GM19240 (cell line): ENCODE data around the gene TRERF1.
"Not testable (repeated sequence)": the region's sequence is repeated elsewhere in the genome, so short reads cannot be mapped to it uniquely, and the experiment has no call there.

Experiments
- DNase-seq: peaks from one replicate; pipeline ENCODE4 v3.0.0; 2011; ENCODE audit warnings: low spot score; ENCODE audit not compliant: insufficient read length

TRERF1 gene

DNA sequence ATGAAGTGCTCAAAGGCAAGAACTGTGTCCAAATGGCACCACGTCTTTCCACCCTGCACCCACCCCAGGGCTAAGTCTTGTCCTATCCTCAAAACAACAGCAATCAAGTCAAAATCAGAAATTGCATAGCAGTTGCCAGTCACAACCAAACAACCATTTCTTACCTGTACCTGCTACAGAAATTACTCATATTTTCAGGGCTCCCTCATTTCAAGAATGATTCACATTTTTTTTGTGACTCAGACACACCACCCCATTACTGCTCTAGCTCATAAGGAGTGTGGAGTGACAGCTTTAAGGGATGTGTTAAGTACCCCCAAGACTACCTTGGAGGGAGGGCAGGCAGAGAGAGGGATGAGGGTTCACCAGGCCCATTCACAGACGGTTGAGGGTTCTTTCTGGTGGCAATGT is 111.7 kb downstream of the TRERF1 start:
- DNase-seq, result peak; percentile 55

DNA sequence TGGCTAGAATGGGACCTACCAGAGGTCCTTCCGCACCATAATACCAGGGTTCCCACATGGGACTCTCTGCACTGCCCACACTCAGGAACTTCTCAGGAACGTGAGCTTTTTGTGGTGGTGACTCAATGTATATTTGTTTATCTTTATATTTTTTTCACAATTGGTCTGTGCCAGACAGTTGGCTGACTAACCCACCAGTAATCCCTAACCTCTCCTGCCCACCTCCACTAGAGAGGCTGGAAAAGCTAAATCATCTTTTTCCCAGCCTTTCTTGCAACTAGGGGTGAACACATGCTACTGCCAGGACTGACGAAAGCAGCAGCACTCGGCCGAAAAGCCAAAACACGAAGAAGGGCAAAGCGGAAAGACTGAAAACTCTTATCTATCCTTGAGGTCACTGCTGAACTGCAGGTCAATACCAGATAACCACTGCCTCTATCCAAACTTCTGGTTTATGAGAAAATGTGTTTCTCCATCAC is 112.9 kb downstream of the TRERF1 start:
- DNase-seq, result no peak

DNA sequence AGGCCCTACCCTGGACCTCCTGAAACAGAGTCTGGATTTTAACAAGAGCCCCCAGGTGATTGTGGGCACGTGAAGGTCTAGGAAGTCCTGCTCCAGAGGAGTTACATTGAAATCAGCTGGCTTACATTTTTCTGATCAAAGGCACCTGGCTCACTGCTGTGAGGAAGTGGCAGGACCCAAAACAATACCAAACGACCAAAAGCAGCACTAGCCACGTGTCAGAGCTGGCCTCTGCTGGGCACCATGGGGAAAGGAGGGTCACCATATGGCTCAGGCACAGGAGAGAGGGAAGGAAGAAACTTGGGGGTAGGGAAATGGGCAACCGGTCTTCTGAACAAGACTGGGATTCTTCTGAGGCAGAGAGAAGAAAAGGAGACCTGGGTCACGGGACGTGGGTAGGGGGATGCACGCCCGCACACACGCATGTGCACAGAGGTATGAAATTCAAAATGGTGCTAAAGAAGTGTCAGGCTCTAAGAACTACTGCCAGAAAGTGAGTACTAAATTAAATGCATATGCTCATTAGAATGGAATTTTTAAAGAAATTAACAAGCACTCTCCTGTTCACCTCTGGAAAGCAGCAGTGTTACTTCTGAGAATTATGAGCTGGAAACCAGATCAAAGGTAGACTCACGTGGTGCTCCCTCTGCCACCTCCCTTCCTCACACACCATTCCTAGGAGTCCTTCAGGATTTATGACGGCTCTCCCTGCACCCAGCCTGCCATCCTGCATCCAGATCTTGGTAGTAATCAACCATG is 113.6 kb downstream of the TRERF1 start:
- no peak for DNase-seq

DNA sequence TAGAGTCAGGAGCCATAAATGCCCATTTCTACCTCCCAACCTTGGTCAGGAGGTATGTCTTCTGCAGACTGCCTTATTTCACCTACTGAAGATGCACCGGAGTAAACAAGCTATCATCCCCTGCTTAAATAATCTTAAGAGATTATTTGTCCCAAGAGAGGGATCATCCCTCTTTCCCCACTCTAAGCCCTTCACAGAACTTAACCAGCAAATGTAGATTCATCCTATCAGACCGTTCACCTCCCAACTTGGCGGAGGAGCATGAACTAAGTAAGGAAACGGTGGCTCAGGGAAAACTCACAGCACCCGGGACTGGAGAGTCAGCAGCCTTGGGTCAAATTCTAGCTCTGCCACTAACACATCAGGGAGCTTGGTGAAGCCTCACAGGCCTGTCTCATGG is 115.3 kb downstream of the TRERF1 start:
- DNase-seq, result no peak

DNA sequence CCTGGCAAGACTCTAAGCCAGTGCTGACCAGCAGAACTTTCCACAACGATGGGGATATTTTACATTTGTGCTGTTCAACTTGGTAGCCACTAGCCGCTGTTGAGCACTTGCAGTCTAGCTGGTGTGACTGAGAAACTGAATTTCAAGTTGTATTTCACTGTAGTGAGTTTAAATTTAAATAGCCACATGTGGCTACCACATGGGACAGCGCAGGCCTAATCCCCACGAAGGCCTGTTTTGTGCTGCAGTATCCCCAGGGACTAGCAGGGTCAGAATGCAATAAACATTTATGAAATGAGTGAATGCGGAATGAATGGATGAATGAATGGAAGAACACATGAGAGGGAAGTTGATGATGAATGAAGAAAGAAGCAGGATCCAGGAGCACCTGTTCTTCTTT is 115.8 kb downstream of the TRERF1 start:
- DNase-seq, result no peak

DNA sequence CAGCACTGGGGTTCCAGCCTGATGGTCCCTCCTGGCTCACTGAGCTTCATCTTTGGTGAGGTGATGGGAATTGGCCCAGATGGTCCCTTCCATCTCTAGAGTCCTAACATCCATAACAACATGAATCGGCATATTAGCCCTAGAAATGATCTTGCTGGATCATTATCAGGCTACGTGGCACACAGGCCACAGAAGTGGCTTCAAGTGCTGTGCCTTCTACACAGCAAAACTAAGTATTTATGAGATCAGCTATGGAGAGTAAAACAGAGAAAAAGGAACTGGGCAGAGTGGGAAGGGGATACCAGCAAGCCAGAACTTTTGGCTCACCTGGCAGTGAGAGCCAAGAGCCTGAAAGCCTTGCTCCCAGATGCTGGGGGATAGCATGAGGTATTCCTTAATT is 116.9 kb downstream of the TRERF1 start:
- no peak for DNase-seq

DNA sequence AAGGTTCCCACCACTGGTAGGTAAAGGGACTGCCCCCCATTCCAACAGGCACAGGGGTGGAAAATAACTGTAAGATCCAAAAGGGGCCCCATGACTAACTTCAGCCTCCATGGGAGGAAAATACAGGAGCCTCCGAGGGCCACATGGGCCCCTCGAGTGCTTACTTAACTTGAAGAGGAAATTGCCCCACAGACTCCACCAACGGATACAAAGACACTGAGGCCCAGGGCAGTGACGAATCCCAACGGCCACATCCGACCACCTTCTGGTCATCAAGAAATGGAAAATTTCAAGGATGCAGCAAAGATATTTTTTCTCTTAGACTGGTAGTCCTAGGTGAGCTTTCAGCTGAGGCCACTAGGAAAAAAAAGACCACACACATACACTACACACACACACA is 118.1 kb downstream of the TRERF1 start:
- DNase-seq, result no peak

DNA sequence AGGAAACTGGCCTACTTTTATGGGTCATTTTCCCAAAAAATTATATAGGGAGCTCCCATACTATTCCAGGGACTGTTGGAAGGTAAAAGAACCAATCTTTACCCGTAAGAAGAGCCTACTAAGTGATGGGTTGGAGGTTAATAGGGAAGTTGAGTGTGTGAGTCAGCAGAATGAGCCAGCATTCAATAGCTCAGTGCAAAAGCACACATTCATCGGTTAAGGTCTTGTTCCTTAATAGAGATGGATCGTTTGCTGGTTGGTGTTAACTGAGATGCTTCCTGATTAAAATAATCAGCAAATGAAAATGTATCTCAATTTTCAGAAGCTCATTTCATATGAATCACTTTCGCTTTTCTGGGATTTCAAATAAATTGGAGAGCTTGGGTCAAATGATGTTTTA is 118.8 kb downstream of the TRERF1 start:
- no peak for DNase-seq

DNA sequence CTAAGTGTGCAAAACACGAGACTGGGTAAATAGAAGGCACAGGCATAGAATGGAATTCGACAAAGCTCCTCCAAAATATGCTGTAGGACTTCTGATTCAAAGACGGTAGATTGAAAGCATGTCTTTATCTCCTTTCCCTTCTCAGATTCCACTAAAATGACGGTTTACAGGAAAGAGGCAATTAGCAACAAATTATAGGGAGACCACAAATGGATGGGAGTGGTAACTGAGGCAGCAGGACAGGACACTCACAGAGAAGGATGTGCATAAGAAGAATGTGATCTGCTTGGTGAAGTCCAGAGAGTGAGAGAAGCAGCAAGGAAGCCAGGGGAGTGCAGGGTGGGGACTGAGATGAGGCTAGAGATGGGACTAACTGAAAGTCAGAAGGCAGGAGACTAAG is 120.7 kb downstream of the TRERF1 start:
- no peak for DNase-seq

DNA sequence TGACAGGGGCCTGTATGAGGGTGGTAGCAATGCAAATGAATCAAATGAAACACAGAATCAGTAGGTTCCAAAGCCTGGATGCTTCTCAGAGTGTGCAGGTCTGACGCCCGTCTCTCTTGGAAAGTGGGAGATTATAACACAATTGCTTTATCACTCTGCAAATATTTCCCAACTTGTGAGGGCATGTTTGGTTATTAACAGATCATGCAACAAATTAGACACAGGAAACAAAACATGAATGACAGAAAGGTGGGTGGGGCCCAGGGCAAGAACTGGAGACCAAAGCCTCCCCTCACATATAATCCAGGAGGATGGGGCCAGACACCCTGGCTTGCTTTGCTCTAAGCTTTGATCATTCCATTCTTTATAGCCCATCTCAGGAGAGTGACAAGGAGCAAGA is 125.5 kb downstream of the TRERF1 start:
- no peak for DNase-seq

DNA sequence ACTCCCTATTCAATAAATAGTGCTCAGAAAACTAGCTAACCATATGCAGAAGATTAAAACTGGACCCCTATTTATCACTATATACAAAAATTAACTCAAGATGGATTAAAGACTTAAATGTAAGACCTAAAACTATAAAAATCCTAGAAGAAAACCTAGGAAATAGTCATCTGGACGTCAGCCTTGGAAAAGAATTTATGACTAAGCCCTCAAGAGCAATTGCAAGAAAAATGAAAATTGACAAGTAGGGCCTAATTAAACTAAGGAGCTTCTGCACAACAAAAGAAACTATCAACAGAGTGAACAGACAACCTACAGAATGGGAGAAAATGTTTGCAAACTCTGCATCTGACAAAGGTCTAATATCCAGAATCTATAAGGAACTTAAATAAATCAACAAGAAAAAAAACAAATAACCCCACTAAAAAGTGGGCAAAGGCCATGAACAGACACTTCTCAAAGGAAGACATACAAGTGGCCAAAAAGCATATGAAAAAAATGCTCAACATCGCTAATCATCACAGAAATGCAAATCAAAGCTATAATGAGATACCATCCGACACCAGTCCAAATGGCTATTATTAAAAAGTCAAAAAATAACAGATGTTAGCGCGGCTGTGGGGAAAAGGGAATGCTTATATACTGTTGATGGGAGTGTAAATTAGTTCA is 126.9 kb downstream of the TRERF1 start:
- not testable (repeated sequence) for DNase-seq

DNA sequence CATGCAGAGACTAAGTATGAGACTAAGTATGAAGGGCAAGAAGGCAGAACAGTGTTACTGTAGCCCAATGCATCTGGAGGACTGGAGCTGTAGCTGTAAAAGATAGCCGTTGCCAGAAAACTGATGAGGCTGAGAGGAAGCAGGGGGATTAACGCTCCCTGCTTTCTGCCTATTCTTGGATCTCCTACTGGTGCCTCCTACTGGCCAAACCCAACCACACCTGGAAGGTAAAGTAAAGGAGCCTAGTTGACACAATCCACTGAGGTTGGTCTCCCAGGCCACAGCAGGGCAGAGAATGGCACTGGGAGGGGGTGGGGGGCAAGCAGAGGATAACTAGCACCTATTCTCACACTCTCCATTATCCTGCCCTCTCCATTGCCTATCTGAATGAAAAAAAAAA is 129.1 kb downstream of the TRERF1 start:
- DNase-seq, result no peak

DNA sequence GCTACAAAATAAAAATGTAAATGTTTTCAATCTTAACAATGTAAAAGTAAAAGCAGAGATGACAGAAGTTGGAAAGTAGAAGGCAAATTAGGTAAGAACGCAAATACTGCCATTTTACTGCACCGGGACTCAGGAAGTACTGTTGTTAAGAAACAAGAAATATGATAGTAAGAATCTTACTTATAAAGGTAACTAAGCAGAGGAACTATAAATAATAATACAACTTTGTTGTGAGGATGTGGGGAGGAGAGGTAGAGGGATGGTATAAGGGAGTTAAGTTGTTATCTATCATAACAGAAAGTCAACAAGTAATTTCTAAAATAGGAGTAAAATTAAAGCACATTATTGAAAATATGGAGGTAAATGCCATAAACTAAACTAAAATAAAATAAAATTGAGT is 129.8 kb downstream of the TRERF1 start:
- DNase-seq, result no peak

DNA sequence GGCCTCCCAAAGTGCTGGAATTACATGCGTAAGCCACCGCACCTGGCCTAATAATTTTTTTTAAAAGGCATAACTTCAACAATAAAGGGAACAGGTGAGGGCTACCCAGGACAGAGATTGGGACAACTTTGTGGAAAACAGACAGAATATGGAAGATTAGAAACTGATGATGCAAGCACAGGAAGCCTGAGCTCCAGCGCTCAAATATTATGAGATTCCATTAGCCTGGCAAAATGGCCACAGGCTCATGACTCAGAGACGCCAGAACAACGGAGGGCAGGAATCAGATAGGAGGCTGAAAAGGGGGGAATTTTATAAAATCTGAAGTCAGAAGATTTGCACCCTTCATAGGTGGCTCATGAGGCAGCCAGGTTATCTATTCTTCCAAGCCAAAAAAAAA is 131.0 kb downstream of the TRERF1 start:
- DNase-seq, result no peak

DNA sequence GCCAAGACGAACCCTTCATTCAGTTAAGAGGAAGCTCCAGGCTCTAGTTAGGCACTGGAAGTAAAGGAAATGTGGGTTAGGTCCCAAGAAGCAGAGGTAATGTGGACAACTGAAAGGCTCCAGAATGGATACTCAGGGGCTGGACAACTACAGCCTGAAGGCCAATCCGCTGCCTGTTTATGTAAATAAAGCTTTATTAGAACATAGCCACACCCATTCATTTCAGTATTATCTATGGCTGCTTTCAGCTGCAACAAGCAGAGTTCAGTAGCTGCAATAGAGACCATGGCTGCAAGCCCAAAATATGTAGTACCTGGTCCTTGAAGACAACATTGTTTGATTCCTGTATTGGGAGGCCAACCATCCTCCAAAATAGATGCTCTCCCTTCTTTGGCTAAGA is 133.2 kb downstream of the TRERF1 start:
- no peak for DNase-seq

DNA sequence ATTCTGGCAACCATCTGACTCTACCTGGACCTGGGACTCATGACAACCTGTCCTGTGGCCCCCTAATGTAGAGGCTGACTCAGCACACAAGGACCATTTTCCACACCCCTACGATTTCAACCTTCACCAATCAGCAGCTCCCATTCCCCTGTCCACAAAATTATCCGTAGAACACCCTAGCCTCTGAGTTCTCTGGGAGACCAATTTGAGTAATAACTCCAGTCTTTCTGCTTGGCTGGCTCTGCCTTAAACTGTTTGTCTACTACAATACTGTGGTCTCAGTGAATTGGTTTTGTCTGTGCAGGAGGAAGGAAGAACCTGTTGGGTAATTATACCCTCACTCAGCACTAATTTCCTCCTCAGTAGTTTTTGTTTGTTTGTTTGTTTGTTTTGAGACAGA is 134.7 kb downstream of the TRERF1 start:
- no peak for DNase-seq

DNA sequence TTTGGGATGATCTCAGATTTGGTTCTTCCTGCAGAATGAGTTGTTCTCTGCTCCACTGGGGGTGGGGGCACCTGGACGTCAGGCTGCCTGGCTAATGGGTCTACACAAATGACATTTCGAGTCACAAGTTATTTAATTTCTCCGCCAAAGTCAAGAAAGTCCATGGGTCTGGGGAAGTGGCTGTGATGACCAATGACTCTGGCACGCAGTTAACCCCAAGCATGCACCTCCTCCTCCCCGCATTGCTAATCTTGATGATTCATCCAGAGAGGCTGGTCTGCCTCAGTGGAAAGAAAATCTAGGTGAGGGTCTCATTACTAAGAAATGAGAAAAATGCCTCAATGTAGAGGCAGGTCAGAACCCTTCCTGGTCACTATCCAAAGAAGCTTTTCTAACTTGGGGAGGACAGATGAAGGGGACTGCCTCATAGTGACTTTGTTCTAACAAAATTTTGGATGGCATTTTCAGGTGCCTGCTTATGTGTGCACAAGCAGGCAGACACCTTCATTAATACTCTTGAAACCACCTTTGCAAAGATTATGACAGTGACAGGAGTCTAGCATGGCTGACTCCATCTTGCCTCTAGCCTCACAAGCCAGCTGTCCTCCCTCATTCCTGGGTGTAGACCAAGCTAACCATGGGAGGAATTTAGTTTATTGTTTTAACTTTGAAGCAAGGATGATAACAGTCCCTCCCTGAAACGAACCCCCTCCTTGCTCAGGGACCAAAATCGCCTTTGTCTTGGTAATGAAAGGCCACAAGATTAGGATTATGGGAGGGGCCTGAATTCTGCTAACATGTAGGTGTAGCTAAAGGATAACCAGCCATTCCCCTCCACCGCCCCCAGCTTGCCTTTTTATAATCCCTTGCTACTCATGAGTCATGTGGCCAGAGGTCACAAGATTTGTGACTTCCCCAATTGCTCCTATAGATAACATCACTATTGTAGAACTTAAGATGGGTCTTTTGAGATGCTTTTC is 135.4 kb downstream of the TRERF1 start:
- DNase-seq, result no peak

DNA sequence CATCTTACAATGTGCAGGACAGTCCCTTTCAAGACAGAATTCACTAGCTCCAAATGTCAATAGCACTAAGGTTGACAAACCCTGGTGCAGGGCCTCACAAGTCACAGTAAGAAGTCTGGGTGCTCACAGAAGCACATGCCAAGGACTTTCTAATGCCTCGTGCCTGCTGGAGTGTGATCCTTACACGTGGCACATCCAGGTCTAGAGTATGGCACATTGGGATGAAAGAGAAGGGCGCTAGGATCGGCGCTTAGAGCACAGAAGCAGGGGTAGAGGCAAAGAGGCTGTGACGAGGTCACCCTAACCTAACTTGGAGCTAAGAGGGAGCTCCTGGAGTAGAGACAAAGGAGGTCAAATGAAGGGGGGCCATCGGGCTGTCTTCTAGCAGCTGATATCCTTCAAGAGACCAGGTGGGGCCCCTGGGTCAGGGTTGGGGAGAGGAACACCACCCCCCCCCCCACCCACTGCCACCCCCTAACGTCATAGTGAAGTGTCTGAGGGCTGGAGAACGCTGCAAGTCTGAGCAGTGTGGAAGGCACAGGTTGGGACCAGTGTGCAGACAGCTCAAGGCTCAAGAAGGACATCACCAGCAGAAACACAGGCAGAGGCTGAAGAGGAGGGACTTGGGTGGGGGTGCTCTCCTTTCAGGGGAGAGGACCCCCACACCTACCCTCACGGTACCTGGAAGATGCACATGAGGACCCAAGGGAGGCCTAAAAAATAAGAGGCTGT is 136.3 kb downstream of the TRERF1 start:
- no peak for DNase-seq

DNA sequence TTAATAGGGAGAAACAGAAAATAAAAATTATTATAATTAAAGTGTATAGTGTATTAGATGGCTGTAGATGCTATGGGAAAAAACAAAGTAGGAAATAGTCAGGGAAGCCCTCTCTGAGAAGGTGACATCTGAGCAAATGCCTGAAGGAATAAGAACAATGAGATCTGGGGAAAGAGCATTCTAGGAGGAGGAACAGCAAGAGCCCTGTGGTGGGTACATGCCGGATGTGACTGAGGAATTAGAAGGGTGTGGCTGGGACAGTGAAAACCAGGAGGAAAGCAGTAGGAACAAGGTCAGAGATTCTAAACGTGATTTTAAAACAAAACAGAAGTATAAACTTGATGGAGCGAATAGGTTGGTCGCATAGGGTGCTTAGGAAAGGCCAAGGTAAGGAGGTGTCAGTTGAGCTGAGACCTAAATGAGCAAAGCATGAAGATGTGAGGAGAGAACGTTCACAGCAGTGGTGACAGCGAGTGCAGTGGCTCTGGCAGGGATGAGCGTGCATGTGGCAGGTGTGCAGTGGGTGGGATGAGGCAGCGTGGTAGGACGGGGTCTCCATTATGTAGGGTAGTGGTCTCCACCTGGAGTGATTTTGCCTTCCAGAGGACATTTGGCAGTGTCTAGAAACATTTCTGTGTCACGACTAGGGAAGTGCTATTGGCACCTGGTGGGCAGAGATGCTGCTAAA is 137.0 kb downstream of the TRERF1 start:
- DNase-seq, result no peak

DNA sequence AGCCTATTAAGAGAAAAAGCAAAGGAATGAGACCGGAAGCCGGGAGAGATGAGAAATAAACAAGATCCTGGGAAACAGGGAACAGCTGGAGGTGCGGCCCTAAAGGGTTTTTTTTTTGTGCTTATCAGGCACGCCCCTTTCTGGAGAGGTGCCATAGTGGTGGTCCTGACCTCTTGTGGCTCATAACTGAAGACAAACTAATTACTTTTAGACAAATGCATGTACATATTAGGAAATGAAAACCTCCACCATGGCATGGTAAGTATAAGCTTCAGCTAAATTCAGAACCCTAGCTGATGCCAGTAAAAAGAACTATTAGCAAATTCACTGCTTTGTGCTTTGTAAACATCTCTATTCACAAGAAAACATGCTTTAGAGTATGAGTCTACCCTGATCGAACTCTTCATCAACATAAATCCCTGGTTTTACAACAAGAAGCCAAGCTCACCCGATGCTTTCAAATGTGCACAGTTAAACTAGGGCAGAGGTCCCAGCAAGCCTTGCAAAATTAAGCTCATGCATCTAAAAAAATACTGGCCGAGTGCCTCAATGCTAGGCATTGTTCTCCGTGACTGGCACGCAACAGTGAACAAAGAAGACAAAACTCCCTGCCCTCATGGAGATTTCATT is 137.7 kb downstream of the TRERF1 start:
- no peak for DNase-seq
